Glutamatergic neuron (in vitro differentiated cells): ENCODE data around the gene DDX51. TPM values are rescaled to one million over a fixed set of nuclear protein-coding genes. Genes with fewer than 3 reads are reported as not detected.
"Not testable (repeated sequence)": the region's sequence is repeated elsewhere in the genome, so short reads cannot be mapped to it uniquely, and the experiment has no call there.

Source experiments
- DNase-seq: peaks from one replicate; pipeline ENCODE4 v3.0.0; 2022
- H3K27ac Mint-ChIP-seq: one replicate; pipeline ENCODE4 v1.8.0; 2020; ENCODE audit warnings: mild to moderate bottlenecking, mixed read lengths, inconsistent platforms; ENCODE audit not compliant: unreplicated experiment
- H3K27me3 Mint-ChIP-seq: one replicate; pipeline ENCODE4 v1.8.0; 2020; ENCODE audit warnings: mild to moderate bottlenecking, moderate library complexity, mixed read lengths, inconsistent platforms; ENCODE audit not compliant: unreplicated experiment
- H3K36me3 Mint-ChIP-seq: one replicate; pipeline ENCODE4 v1.8.0; 2020; ENCODE audit warnings: mild to moderate bottlenecking, mixed read lengths, inconsistent platforms; ENCODE audit not compliant: unreplicated experiment
- H3K4me1 Mint-ChIP-seq: one replicate; pipeline ENCODE4 v1.8.0; 2020; ENCODE audit warnings: mild to moderate bottlenecking, low read depth, mixed read lengths, inconsistent platforms; ENCODE audit not compliant: unreplicated experiment
- H3K4me3 Mint-ChIP-seq: one replicate; pipeline ENCODE4 v1.8.0; 2020; ENCODE audit warnings: mild to moderate bottlenecking, mixed read lengths, inconsistent platforms; ENCODE audit not compliant: unreplicated experiment
- H3K9me3 Mint-ChIP-seq: one replicate; pipeline ENCODE4 v1.8.0; 2020; ENCODE audit warnings: mild to moderate bottlenecking, moderate library complexity, mixed read lengths, inconsistent platforms; ENCODE audit not compliant: unreplicated experiment
- total RNA-seq: library from RNA; stranded (reverse); fragmentation: NEBNext Ultra II Directional; extraction: Animal tissue kit (Norgen Biotek cat#: 25700); gene quantifications from one replicate; pipeline ENCODE4 v1.2.1, GENCODE V29; 2021; ENCODE audit not compliant: unreplicated experiment
- TF ChIP-seq, protein P1 (sequence below): fragments of 200-600 bp; sonication (generic); IDR thresholded peaks from one replicate; pipeline ENCODE4 v1.5.0; 2021; ENCODE audit not compliant: partially characterized antibody, unreplicated experiment

Gene DDX51
- total RNA-seq, 1 donor from 2014 or later = 24.9 TPM

DNA sequence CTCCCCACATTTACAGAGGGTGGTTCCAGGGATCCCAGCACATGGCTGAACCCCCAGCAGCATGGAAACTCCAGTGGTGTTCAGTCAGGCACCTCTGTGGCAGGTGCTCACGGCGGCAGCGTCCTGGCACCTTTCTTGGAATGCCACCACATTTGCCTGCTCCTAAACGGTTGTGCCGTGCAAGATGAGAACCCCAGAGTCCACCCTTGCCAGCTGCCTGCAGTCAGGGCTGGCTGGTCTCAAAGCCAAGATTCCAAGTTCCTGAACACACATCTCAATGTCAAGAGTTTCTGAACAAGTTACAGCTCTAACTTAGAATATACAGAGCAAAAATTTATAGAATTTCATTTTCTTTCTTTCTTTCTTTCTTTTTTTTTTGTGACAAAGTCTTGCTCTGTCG is 38.7 kb downstream of the DDX51 start:
- Mint-ChIP-seq H3K4me3 (no peak overlapping the region), H3K27me3 (no peaks in the 10 kb centered on the region), H3K4me1 (peaks cover 1% of the 10 kb centered on the region)

DNA sequence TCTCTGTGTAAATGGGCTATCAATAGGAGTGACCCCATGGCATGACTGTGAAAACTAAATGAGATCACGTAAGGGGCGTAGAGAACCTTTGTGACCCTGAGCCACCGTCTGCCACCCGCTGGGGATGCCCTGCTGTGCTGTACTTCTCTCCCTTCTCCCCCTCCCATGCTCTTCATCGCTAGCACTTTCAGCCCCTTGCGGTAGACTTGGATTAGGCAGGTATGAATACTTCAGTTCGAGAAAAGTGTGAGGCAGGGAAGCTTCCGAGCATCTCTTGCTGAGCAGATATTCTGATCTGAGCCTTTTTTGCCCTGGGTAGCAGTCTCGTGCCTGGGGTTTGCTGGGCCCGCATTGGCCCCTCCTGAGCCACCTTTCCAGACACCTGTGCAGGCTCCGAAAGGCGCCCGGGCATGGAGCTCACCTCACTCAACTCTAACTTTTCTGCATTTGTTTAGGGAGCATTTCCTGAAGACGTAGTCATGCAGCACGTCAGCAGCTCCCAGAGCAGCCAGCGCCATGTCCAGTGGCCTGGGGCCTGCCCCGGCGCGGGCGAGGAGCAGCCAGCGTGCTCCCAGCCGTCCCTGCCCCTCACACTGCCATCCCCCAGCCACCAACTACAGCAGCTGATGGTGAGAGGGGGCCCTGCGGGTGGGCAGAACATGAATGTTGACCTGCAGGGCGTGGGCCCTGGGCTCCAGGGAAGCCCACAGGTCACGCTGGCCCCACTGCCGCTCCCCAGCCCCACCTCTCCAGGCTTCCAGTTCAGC is 40.4 kb downstream of the DDX51 start:
- H3K9me3 Mint-ChIP-seq = no peaks in the 10 kb centered on the region
- peaks cover 1% of the 10 kb centered on the region for H3K4me1 Mint-ChIP-seq
- no peak overlapping the region for H3K4me3 Mint-ChIP-seq
- H3K36me3 Mint-ChIP-seq = no peaks in the 10 kb centered on the region
- no peaks in the 10 kb centered on the region for H3K27me3 Mint-ChIP-seq
- DNase-seq = no peak
- TF ChIP-seq, protein P1, sequence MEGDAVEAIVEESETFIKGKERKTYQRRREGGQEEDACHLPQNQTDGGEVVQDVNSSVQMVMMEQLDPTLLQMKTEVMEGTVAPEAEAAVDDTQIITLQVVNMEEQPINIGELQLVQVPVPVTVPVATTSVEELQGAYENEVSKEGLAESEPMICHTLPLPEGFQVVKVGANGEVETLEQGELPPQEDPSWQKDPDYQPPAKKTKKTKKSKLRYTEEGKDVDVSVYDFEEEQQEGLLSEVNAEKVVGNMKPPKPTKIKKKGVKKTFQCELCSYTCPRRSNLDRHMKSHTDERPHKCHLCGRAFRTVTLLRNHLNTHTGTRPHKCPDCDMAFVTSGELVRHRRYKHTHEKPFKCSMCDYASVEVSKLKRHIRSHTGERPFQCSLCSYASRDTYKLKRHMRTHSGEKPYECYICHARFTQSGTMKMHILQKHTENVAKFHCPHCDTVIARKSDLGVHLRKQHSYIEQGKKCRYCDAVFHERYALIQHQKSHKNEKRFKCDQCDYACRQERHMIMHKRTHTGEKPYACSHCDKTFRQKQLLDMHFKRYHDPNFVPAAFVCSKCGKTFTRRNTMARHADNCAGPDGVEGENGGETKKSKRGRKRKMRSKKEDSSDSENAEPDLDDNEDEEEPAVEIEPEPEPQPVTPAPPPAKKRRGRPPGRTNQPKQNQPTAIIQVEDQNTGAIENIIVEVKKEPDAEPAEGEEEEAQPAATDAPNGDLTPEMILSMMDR = no peak
- no peak overlapping the region for H3K27ac Mint-ChIP-seq

More for the DNA sequence above, 38.7 kb downstream of the DDX51 start:
- H3K27ac Mint-ChIP-seq = no peak overlapping the region
- no peaks in the 10 kb centered on the region for H3K36me3 Mint-ChIP-seq
- TF ChIP-seq, protein P1 = no peak
- H3K9me3 Mint-ChIP-seq = no peaks in the 10 kb centered on the region
- no peak for DNase-seq

DNA sequence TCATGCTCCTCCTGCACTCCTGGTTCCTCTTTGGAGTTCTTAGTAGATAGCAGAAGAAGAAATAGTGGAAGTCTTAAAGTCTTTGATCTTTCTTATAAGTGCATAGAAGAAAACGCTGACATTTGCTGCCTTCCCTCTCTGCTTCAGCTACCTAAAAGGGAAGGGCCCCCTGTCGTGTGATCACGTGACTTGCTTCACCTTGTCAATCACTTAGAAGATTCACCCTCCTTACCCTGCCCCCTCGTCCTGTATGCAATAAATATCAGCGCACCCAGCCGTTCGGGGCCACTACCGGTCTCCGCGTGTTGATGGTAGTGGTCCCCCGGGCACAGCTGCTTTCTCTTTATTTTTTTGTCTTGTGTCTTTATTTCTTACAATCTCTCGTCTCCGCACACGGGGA is 41.0 kb downstream of the DDX51 start:
- not testable (repeated sequence) for H3K9me3 Mint-ChIP-seq, H3K27me3 Mint-ChIP-seq, H3K36me3 Mint-ChIP-seq, H3K27ac Mint-ChIP-seq, H3K4me1 Mint-ChIP-seq, DNase-seq, H3K4me3 Mint-ChIP-seq

DNA sequence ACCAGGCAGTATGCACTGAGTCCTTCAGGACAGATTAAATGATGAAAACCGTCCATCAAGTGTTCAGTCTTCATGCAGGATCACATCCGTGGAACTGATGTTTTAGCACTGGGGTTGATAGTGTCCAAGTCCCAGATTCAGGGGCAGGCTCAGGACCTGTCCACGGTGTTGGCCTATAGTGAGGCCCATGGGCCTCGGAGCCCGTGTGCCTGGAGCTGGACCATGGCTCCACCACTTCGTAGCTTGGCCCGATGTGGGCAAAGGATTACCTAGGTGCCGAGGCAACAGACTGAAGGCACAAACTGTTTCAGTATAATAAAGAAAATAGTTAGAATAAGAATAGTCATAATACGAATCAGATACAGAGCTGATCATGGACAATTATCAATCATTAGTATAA is 41.8 kb downstream of the DDX51 start:
- H3K27me3 Mint-ChIP-seq = no peaks in the 10 kb centered on the region
- H3K27ac Mint-ChIP-seq = no peak overlapping the region
- no peak overlapping the region for H3K4me3 Mint-ChIP-seq
- no peaks in the 10 kb centered on the region for H3K9me3 Mint-ChIP-seq
- TF ChIP-seq, protein P1 = no peak
- H3K36me3 Mint-ChIP-seq = no peaks in the 10 kb centered on the region
- no peaks in the 10 kb centered on the region for H3K4me1 Mint-ChIP-seq
- DNase-seq = no peak

DNA sequence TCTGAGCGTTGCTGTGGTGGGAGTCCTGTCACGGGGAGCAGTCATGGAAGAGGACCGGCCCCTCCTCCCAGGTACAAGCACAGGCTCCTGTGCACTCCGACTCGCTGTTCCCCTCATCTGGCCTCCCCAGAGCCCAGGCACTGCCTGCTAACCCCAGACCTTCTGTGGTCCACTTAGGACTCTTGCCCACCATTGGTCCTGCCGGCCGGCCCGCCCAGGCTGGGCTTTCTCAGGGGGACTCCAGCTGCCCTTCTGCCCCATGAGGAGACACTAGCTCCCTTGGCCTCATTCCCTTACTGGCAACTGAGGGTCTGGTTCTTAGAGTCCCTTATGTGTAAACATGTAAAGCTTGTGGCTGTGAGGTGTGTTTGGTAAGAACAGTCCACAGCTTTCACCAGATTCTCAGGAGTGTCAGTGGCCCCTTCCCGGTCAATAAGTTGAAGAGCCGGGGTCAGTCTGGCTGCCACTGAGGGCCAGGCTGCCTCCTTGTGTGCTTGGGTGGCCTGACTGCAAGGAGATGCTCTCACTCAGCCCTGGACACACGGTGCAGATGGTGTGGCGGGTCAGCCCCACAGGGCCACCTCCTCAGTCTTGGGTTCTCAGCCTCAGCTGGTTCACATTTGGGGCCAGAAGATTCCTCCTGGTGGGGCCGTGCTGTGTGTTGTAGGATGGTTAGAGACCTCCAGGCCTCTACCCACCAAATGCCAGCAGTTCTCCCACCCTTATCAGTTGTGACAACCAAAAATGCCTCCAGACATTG is 43.6 kb downstream of the DDX51 start:
- Mint-ChIP-seq H3K27me3 (no peaks in the 10 kb centered on the region), H3K27ac (no peak overlapping the region), H3K4me1 (no peaks in the 10 kb centered on the region), H3K9me3 (peaks cover 5% of the 10 kb centered on the region), H3K36me3 (peaks cover 6% of the 10 kb centered on the region), H3K4me3 (no peak overlapping the region)
- DNase-seq = no peak
- TF ChIP-seq, protein P1 = no peak
